Left hindlimb (tissue), 1 donor: Measurements from ENCODE around the gene PAK6.

Source experiments
- DNase-seq: peaks from one replicate; pipeline ENCODE4 v3.0.0-alpha.2; 2018

Gene PAK6

DNA sequence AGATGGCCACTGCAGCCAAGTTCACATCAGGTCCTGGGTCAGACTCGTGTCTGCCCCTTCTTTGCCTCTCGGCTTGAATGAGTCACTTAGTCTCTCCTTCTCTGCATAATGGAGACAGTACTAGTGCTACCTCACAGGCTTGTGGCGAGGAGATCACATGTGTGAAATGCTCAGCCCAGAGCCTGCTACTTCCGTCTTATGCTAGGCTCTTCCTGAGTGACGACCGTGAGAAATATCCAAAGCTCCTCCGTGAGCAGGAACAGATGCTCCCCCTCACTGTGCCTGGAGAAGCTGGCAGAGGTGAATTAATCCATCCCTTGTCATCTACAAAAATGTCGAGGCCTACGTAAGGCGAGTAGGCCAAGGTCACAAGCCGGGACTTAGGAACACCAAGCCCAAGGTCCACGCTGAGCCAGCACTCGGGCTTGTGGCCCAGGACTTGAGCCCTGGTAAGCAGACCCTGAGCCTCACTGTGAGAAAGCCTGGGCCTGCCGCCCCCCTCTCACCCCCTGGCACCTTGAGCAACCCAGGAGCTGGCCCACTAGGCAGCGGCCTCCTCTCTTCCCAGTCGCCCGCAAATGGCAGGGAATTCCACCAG lies 17.9 kb downstream of the PAK6 start:
- no peak for DNase-seq

DNA sequence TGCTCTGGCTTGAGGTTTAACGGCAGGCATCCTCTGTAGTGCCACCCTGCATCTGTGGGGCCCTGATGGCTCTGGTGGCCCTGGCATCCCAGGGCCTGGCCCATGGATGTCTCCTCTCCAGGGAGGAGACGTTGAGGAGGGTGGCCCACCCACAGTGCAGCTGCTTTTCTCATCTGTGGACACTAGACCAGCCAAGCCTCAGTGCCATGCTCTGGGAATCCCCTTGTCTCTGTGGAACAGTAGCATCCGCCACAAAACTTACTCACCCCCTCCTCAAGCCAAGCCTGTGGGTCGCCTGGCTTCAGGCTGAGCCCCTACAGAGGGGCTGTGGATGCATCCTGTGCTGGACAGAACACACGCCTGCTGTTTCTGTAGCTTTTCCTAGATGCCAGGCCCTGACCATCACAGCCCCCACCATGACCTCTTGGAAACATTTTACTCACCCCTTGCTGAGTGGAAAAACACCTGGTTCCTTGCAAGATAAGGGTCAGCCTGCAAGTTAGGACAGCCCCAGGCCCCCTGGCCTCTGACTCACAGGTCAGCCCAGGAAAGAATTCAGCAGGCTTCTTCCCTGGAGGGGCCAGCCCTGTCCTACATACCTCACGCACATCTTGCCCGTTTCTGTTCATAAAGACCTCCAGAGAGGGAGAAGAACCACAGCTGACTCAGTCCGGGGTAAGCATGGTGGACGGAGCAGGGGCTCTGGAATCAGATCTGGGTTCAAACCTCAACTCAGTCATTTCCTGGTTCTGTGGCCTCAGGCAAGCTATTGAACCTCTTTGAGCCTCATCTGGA lies 19.0 kb downstream of the PAK6 start:
- no peak for DNase-seq

GRCh38 chr15:40258544-40258943 lies 19.7 kb downstream of the PAK6 start:
- DNase-seq: no peak

DNA sequence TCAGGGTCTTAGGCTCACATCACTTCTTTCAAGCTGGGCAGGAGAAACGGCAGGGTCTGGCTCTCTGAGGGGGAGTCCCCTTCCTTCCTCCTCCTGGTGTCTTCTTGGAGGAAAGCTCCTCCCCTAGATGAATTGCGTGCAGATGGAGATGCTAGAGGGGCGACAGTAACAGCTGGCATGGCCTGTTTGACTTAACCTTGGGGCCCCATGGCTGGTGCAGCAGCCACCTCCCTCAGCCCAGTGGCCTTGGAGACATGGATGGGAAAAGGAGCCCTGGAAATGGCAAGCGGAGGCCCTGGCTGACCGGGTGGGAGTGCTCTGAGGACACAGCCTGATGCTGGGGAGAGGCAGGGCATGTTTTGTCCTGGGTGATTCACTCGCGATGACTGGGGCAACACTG lies 20.2 kb downstream of the PAK6 start:
- DNase-seq: no peak

- DNase-seq: no peak
Observed at GRCh38 chr15:40263024-40263754, 24.3 kb downstream of the PAK6 start.

GRCh38 chr15:40264321-40265153 lies 25.7 kb downstream of the PAK6 start:
- DNase-seq: no peak

DNA sequence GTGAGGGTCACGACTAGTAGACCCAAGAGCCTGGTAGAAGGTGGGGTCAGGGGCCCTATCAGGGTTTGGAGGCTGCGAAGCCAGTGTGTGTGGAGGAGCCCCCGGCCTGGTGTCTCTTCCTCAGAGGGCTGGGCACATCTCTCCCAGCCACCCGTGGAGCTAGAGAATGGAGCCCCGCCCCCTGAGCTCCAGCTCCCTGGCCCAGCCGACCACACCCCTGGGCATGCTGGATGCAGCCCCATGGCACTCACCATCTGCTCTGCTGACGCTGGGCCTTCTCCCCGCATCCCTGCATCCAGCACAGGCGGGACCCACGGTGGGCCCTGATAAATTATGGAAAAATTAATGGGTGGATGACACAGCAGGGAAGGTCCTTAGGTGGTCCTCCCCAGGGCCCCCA lies 26.5 kb downstream of the PAK6 start:
- no peak for DNase-seq

GRCh38 chr15:40265875-40266274 lies 27.0 kb downstream of the PAK6 start:
- DNase-seq: no peak

- DNase-seq: no peak
Observed at GRCh38 chr15:40266828-40267304, 28.0 kb downstream of the PAK6 start.

- no peak for DNase-seq
Observed at GRCh38 chr15:40267670-40268069, 28.8 kb downstream of the PAK6 start.

GRCh38 chr15:40269604-40270003 lies 30.7 kb downstream of the PAK6 start:
- no peak for DNase-seq

GRCh38 chr15:40270246-40270995 lies 31.6 kb downstream of the PAK6 start:
- no peak for DNase-seq

DNA sequence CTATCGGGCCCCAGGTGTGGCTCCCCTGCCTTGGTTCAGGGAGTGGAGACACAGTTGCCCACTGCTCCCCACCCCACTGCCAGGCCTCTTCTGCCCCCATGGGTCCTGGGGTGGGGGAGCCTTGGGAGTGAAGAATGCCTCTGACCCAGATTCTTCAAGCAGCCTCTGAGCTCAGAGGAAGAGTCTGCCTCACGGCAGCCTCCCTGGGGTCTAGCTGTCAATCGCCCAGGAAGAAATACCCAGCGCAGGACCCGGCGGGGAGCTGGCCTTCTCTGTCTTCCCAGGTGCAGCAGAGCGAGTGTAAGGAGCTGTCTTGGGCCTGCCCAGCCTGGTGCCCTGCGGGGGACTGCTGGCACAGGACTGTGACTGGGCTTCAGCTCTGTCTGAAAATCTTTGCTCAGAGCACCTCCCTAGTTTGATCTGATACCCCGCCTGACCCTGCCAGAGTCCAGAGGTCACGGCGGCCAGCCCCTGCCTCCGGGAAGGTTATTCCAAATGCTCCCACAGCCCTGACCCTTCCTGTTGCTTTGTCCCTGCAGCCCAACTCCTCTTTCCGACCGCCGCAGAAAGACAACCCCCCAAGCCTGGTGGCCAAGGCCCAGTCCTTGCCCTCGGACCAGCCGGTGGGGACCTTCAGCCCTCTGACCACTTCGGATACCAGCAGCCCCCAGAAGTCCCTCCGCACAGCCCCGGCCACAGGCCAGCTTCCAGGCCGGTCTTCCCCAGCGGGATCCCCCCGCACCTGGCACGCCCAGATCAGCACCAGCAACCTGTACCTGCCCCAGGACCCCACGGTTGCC lies 33.0 kb downstream of the PAK6 start:
- no peak for DNase-seq

- no peak for DNase-seq
Observed at GRCh38 chr15:40272485-40273056, 33.7 kb downstream of the PAK6 start.

GRCh38 chr15:40273428-40273827 lies 34.6 kb downstream of the PAK6 start:
- DNase-seq: no peak

GRCh38 chr15:40274350-40275274 lies 35.7 kb downstream of the PAK6 start:
- peak; percentile 74 for DNase-seq

GRCh38 chr15:40275523-40275922 lies 36.7 kb downstream of the PAK6 start:
- no peak for DNase-seq

GRCh38 chr15:40275954-40276353 lies 37.1 kb downstream of the PAK6 start:
- DNase-seq: no peak

GRCh38 chr15:40276927-40277326 lies 38.1 kb downstream of the PAK6 start:
- DNase-seq: no peak

- no peak for DNase-seq
Observed at GRCh38 chr15:40277471-40277870, 38.6 kb downstream of the PAK6 start.
